CD4-positive, alpha-beta T cell (primary cell): ENCODE results near the gene VTI1A. TPM values are rescaled to one million over a fixed set of nuclear protein-coding genes. Genes with fewer than 3 reads are reported as not detected.

Experiments
- ATAC-seq: fragments of 200-7000 bp; cut with Tn5 transposase; one replicate; pipeline ENCODE4 v1.10.0; 2022; ENCODE audit warnings: mild to moderate bottlenecking; ENCODE audit not compliant: poor library complexity
- CTCF ChIA-PET: fragments of 350-600 bp; sonication (Branson Sonifier 250); formaldehyde crosslinking; loops from one replicate; lab custom pipeline; 2021; ENCODE audit warnings: antibody characterized with exemption, inconsistent platforms; lab: Charles Lee
- POLR2A ChIA-PET: fragments of 350-600 bp; sonication (Branson Sonifier 250); formaldehyde crosslinking; loops from one replicate; lab custom pipeline; 2021; ENCODE audit warnings: antibody characterized with exemption, inconsistent platforms; lab: Charles Lee
- DNase-seq, 14 experiments: peaks; one replicate each; pipeline ENCODE4 v3.0.0-alpha.2; 2013 to 2020; ENCODE audit warnings: mixed read lengths in 2 of 14
- H3K27ac ChIP-seq, 2 donors: one replicate each; pipeline versions ENCODE4 v1.5.1 to v1.7.0; 2013; ENCODE audit warnings: low read length in 2 of 2, low read depth in 1 of 2, mild to moderate bottlenecking in 1 of 2
- H3K27me3 ChIP-seq, 2 experiments: 1 replicate in 1 of 2; 2 replicates in 1 of 2; pipeline versions ENCODE4 v1.6.1 to v1.7.0; 2013; ENCODE audit warnings: low read length in 2 of 2, control low read depth in 1 of 2, mild to moderate bottlenecking in 1 of 2, moderate library complexity in 1 of 2; ENCODE audit not compliant: insufficient read depth in 2 of 2, control insufficient read depth in 1 of 2
- H3K36me3 ChIP-seq: one replicate; pipeline ENCODE4 v1.6.1; 2013; ENCODE audit warnings: low read length, control low read depth; ENCODE audit not compliant: insufficient read depth
- H3K4me1 ChIP-seq: one replicate; pipeline ENCODE4 v1.6.1; 2013; ENCODE audit warnings: low read length, control low read depth; ENCODE audit not compliant: insufficient read depth
- H3K4me3 ChIP-seq: one replicate; pipeline ENCODE4 v1.5.1; 2013; ENCODE audit warnings: mild to moderate bottlenecking, low read length, moderate library complexity
- H3K9me3 ChIP-seq, 2 experiments: 1 replicate in 1 of 2; 2 replicates in 1 of 2; pipeline versions ENCODE4 v1.6.1 to v1.7.0; 2013; ENCODE audit warnings: low read length in 2 of 2, mild to moderate bottlenecking in 2 of 2, control low read depth in 1 of 2, moderate library complexity in 1 of 2; ENCODE audit not compliant: control insufficient read depth in 1 of 2, insufficient read depth in 1 of 2
- H3K27ac Mint-ChIP-seq: one replicate; pipeline ENCODE4 v1.8.0; 2020; ENCODE audit warnings: mixed read lengths
- H3K27me3 Mint-ChIP-seq: one replicate; pipeline ENCODE4 v1.8.0; 2021; ENCODE audit warnings: mixed read lengths
- H3K36me3 Mint-ChIP-seq: one replicate; pipeline ENCODE4 v1.8.0; 2021; ENCODE audit warnings: low read depth, mixed read lengths
- H3K4me1 Mint-ChIP-seq: one replicate; pipeline ENCODE4 v1.8.0; 2021; ENCODE audit warnings: low read depth, mixed read lengths
- H3K4me3 Mint-ChIP-seq: one replicate; pipeline ENCODE4 v1.8.0; 2020; ENCODE audit warnings: mild to moderate bottlenecking, mixed read lengths
- H3K9me3 Mint-ChIP-seq: one replicate; pipeline ENCODE4 v1.8.0; 2020; ENCODE audit warnings: mixed read lengths
- CTCF ChIP-seq: fragments of 200-600 bp; IDR thresholded peaks from one replicate; pipeline ENCODE4 v1.8.0; 2022; ENCODE audit warnings: antibody characterized with exemption, mild to moderate bottlenecking
- intact Hi-C, 2 experiments: fragments of 100-400 bp; cut with DNase I in 1 of 2; cut with micrococcal nuclease in 1 of 2; formaldehyde crosslinking; loops; one replicate each; pipeline versions ENCODE4 v1.15.1 to v1.9.0; 2023 to 2025; cut with DNase I, micrococcal nuclease
- total RNA-seq, 174 experiments: library from RNA in 2 of 174; stranded (reverse) in 2 of 174; gene quantifications; one replicate each; pipeline ENCODE4 v1.2.3 and lab custom pipeline; 2021 to 2026

VTI1A gene
- total RNA-seq, 2 experiments from 2014 or later, result 54.5 to 56.5 TPM

DNA sequence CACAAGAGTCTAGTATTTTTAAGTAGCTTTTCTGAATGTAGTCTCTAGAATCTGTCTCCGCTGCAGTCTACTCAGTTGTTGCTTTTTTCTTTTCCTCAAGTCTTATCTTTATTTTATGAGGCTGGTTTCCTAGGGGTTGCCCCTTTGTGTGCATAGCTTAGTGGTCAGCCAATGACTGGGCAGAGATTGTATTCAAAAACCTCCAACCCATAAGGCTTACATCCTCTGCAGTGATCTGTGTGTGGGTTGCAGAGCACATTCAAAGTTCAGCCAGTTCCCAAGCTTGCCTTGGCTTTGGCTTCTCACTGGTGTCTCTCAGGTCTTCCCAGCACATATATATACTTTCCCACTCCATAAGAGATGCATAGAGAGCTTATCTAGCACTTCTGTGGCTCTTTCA lies 343.0 kb downstream of the VTI1A start:
- no peak overlapping the region for H3K27ac Mint-ChIP-seq
- peaks cover 20% of the 10 kb centered on the region for H3K9me3 Mint-ChIP-seq
- intact Hi-C loops, result no loop called here
- no peak for ATAC-seq
- H3K36me3 Mint-ChIP-seq, result peaks cover 49% of the 10 kb centered on the region
- no peaks in the 10 kb centered on the region for H3K36me3 ChIP-seq
- ChIA-PET POLR2A (no interaction called here), CTCF (no interaction called here)
- H3K27me3 ChIP-seq, result no peaks in the 10 kb centered on the region
- TF ChIP-seq CTCF, result no peak
- no peak overlapping the region for H3K4me3 ChIP-seq
- no peaks in the 10 kb centered on the region for H3K27me3 Mint-ChIP-seq
- no peaks in the 10 kb centered on the region for H3K9me3 ChIP-seq
- no peak overlapping the region for H3K4me3 Mint-ChIP-seq
- no peak for DNase-seq
- no peaks in the 10 kb centered on the region for H3K4me1 ChIP-seq
- H3K27ac ChIP-seq, result no peak overlapping the region
- no peaks in the 10 kb centered on the region for H3K4me1 Mint-ChIP-seq

GRCh38 chr10:112790921-112791320 lies 343.9 kb downstream of the VTI1A start:
- Histone ChIP-seq H3K27ac (no peak overlapping the region), H3K36me3 (no peaks in the 10 kb centered on the region), H3K4me1 (no peaks in the 10 kb centered on the region), H3K27me3 (no peaks in the 10 kb centered on the region), H3K4me3 (no peak overlapping the region), H3K9me3 (no peaks in the 10 kb centered on the region)
- CTCF ChIA-PET, result no interaction called here
- intact Hi-C loops, result no loop called here
- Mint-ChIP-seq H3K36me3 (peaks cover 45% of the 10 kb centered on the region), H3K4me1 (no peaks in the 10 kb centered on the region), H3K9me3 (peaks cover 17% of the 10 kb centered on the region), H3K4me3 (no peak overlapping the region), H3K27ac (no peak overlapping the region), H3K27me3 (no peaks in the 10 kb centered on the region)
- POLR2A ChIA-PET, result no interaction called here
- ATAC-seq (no peak), DNase-seq (no peak)
- no peak for TF ChIP-seq CTCF

- H3K27ac ChIP-seq, result no peak overlapping the region
- TF ChIP-seq CTCF, result no peak
- peaks cover 16% of the 10 kb centered on the region for H3K9me3 Mint-ChIP-seq
- ChIA-PET POLR2A (no interaction called here), CTCF (no interaction called here)
- H3K9me3 ChIP-seq, result no peaks in the 10 kb centered on the region
- no peak overlapping the region for H3K27ac Mint-ChIP-seq
- ATAC-seq (no peak), DNase-seq (no peak)
- no peaks in the 10 kb centered on the region for H3K4me1 ChIP-seq
- H3K36me3 ChIP-seq, result no peaks in the 10 kb centered on the region
- H3K4me3 Mint-ChIP-seq, result no peak overlapping the region
- peaks cover 39% of the 10 kb centered on the region for H3K36me3 Mint-ChIP-seq
- no peaks in the 10 kb centered on the region for H3K27me3 ChIP-seq
- intact Hi-C loops, result no loop called here
- H3K4me3 ChIP-seq, result no peak overlapping the region
- H3K27me3 Mint-ChIP-seq, result no peaks in the 10 kb centered on the region
- no peaks in the 10 kb centered on the region for H3K4me1 Mint-ChIP-seq
Measured at GRCh38 chr10:112791447-112791846, 344.4 kb downstream of the VTI1A start.
